NCI-H2081 (cell line): ENCODE results near the gene ROBO2.

Experiments used
- DNase-seq, 2 experiments: peaks; one replicate each; lab custom pipeline; 2025; lab: John Stamatoyannopoulos, UW

ROBO2 gene

DNA sequence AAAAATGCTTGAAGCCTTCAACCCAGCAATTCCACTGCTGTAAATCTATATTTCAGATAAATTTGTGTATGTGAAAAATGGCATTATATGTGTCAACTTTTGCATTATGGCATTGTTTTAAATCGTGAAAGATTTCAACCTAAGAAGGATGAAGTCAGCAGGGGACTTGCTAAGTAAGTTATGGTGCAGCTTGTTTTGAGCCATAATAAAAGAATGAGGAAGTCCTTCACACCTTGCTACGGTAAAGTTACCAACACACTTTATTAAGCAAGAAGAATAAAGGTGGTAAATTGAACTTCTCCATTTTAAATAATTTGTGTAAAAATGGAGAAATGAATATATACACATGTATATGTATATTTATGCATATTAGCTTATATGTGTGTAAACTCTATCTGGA lies 371.4 kb downstream of the ROBO2 start:
- DNase-seq, result no peak

- DNase-seq, result no peak
Observed at GRCh38 chr3:77412021-77412438, 372.1 kb downstream of the ROBO2 start.

- DNase-seq, result no peak
Observed at GRCh38 chr3:77412584-77412983, 372.7 kb downstream of the ROBO2 start.

GRCh38 chr3:77414881-77415280 lies 375.0 kb downstream of the ROBO2 start:
- DNase-seq, result no peak

DNA sequence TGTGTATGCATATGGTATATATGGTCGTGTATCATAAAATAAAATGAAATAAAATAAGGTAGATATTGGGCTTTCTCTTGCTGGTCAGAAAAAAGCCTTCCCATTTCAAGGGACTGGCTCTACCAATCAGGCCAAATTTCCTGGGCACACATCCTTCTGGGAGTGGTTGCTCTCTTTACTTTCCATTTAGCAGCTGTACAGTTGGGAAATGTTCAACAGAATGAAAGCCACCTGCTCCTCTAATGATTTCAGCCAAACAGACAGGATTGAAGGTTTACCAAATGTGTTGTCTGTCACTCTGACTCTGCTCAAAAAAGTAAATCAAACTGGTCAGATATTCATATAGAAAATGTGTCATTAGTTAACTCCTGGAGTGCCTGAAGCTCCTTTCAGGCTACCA lies 380.4 kb downstream of the ROBO2 start:
- peak; percentile 21 to 68 for DNase-seq

DNA sequence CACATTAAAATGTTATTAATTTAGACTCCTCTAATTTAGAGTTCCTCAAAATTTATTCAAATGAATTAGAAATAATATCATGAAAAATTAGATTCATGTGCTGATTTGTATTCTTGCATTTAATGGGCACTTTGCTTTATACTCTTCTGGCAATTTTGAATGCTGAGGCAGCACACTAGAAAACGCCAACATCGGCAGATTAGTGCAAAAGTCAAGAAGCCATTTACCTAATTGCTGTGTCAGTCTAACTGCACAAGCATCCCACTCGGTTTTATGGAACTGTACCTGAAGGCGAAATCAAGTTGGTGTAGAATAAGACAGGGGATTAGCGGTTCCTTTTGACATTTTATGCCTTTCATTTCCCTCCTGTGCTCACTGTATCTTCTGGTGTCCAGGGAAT lies 382.0 kb downstream of the ROBO2 start:
- DNase-seq, result no peak

GRCh38 chr3:77426531-77426930 lies 386.6 kb downstream of the ROBO2 start:
- DNase-seq, result no peak

- peak in 1 of 2 experiments; percentile 44 for DNase-seq
Observed at GRCh38 chr3:77427528-77427927, 387.6 kb downstream of the ROBO2 start.

GRCh38 chr3:77436908-77437307 lies 397.0 kb downstream of the ROBO2 start:
- DNase-seq, result no peak

DNA sequence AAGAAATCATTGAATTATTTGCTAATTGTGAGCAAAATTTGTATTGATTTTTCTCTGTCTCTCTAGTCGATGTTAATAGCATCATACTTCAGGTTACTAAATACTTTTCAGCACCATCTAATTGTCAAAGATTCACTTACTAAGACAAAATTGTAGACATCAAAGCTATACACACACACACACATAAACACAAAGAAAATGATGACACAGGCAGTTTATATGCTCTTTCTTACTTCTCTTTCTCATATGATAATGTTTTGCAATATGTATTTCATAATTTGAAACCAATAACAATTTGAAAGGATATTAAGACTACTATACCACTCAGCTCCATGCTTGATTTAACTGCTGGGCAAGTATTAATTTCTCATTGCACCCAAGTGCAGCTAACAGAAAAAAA lies 406.2 kb downstream of the ROBO2 start:
- no peak for DNase-seq

- no peak for DNase-seq
Observed at GRCh38 chr3:77446761-77447160, 406.9 kb downstream of the ROBO2 start.

DNA sequence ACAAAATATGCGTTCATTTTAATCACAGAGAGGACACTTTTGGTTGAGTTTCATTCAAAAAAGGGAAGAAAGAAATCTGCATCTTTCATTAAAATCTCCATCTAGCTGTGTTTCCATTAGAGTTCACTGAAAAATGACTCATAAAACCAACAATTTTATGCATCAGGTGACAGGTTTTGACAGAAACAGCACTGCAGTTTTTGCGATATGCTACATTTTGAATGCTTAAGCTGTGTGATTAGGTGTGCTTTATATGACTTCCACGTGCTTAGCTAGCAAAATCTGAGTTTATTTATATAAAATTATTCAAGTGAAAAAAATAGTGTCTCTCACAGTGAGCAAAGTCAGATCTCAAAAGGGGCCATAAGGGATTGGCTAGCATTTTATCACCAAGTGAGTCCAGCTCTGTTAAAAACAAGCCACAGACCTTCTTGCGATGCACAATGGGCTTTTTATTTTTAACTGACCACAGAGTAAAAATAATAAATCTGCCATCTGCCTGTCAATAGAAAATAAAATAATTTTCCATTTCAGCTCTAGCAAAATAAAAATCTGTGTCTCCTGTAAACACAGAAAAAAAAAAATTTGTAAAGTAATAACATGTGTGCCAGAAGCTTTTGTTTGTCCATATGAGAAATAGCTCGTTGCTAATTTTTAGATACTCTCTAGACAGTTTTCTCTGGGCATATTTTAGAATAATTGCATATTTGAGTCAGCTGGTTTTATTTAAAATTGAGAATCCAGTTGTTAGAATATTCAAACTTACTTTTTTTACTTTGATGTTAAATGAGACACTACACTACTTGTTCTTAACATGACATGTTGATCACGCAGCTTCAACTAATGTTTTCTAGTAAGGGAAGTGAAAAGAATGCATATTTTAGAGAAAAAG lies 409.8 kb downstream of the ROBO2 start:
- DNase-seq, result no peak

DNA sequence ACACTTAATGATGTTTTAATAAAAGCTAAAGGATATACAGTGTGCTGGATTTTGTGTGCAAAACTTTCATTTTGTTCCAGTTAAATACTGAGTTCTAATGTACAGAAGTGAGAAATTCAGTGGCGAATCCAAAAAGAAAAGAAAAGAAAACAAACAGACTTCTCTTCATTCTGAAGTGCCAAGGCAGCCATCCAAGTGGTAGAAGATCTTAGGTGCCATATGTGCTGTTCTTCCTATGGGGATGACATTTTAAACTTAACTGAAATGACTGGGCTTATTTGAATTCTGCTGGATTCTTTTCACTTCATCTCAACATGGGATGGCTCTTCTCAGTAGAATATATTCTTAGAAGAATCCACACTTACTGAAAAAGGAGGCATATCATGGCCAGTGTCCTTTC lies 416.5 kb downstream of the ROBO2 start:
- DNase-seq, result no peak

DNA sequence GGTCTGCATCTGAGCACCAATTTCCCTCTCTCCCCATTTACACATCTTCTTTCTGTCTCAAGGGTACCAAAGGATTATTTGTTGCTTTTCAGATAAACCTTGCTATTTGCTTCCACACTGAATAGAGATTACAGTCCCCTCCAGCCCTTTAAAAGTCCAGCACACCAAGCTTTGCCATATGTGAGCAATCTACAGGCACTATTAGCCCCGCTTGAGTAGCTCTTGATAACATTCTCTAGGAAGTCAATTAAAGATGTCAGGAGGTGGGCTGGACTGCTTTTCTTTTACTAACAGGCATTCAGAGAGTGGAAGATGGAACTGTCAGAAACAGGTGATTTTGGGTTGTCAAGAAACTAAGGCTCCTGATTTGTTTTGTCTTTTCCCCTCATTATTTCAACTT lies 417.0 kb downstream of the ROBO2 start:
- DNase-seq, result no peak

- DNase-seq, result no peak
Observed at GRCh38 chr3:77459926-77460325, 420.0 kb downstream of the ROBO2 start.

- DNase-seq, result no peak
Observed at GRCh38 chr3:77460326-77460725, 420.4 kb downstream of the ROBO2 start.

GRCh38 chr3:77462951-77463350 lies 423.1 kb downstream of the ROBO2 start:
- DNase-seq, result no peak

GRCh38 chr3:77464111-77464688 lies 424.3 kb downstream of the ROBO2 start:
- DNase-seq, result no peak

GRCh38 chr3:77466562-77467115 lies 426.7 kb downstream of the ROBO2 start:
- DNase-seq, result no peak

DNA sequence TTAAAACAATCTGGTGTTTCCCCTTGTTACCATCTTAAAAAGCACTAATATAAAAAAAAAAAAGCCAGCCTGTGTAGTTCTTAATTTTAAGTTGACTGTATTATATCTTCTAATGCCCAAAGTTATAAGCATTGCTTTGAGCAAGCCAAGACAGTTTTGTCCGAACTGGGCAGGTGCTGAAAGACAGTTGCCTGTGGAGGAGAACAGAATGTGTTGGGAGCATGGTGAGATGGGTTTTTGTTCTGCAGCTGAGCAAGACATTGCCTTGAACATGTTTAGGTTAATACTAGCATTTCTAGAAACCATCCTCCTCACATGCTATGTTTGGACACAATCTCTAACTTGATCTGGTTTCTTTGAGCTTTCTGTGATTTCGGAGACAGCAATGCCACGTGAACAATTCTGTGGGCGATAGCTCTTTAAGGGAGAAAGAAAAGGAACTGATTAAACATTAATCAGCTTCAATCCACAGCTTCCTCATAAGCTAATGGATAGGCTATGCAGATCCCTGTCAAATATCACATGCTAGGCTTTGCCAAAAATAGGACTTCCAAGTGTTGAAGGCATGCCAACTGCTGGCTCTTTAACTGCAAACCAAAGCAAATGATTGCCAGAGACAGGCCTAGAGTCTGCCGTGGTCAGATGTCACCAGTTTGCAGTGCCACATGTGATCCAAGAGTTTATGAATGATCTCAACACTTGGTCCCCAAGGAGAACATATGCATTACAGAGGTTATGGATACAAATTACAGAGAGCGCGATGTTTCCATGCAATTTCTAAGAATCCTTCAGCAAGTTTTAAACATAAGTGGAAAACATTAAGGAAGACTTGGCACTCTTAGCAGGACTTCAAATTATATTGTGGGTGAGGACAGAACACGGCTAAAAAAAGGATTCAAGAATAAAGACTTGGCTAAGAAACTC lies 428.1 kb downstream of the ROBO2 start:
- peak; percentile 20 to 49 for DNase-seq

GRCh38 chr3:77468626-77469020 lies 428.7 kb downstream of the ROBO2 start:
- DNase-seq, result peak in 1 of 2 experiments; percentile 2

- DNase-seq, result peak in 1 of 2 experiments; percentile 64
Observed at GRCh38 chr3:77475507-77475906, 435.6 kb downstream of the ROBO2 start.
